ENCODE data around the gene ARSK.

The ARSK gene

DNA sequence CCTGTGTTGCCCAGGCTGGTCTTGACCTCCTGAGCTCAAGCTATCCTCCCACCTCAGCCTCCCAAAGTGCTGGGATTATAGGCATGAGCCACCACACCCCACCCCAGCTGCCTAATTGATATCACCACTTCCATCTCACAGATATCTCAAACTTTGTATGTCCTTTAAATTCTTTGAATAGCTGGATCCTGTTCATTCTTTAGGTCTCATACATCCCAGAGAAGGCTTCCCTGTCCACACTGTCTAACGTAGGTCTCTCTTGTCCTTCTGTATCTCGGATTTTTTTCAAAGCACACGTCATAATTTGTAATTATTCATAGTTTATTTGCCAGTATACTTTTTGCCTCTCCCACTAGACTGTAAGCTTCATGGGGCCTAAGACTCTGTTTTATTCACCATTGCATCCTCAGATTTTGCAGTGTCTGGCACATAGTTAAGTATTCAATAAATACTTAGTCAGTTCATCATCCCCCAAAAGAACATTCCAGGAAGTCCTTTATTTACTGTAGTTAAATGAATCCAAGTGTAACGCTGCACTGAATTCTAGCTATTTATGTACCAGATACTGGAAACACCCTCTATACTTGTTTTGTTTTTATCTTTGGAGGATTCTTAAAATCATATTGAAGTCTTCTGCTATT, 10.5 kb downstream of the ARSK start:
- no peak for DNase-seq

DNA sequence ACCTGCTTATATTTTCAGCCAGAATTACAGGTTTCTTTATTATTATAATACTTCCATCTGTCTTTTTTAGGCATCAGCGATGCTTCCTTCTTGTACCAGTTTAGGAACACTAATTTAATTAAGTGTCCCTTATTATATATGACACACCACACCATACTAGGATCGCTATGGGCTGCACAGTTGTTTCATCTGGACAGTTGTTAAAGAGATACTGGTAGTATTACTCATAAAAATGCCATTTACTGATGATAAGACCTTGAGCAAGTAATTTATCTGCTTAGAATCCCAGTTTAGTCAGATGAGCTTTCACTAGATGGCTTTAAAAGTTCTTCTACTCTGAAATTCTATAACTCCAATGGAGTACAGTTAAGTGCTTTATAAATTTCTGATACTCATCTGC, 17.1 kb downstream of the ARSK start:
- no peak for DNase-seq

DNA sequence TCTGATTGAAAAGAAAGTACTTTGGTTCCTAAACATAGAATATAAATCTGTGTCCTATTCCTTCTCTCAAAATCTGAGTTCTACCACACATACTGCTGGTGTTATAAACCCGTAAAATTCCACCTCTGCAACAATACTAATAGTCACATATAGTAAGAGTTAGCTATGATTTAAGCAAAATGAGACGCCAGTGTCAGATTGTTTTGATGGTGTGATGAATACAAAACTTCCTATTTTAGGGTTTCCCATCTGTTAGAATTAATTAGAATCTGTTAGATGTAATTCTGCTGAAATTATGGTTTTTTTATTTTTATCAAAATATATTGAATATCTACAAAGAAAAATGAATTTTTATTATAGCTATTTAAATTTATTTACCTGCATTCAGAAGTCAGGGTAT, 26.7 kb downstream of the ARSK start:
- DNase-seq, result no peak

DNA sequence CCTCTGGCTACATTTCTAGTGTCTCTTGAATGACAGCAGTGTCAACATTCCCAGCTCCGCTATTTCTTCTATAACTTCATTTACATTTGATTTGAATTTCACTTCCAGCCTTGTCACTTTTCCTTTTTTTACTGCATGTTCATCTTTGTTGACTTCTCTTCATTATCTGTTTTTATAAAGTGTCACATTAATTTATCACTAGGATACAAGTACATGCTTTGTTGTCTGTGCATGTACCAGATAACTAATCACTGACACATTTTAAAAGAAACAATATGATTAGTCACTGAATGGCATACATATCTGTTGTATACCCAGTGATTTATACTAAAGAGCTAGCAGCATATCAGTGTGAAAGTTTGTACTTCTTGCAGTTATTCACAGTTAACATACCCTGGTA, 29.1 kb downstream of the ARSK start:
- no peak for DNase-seq

DNA sequence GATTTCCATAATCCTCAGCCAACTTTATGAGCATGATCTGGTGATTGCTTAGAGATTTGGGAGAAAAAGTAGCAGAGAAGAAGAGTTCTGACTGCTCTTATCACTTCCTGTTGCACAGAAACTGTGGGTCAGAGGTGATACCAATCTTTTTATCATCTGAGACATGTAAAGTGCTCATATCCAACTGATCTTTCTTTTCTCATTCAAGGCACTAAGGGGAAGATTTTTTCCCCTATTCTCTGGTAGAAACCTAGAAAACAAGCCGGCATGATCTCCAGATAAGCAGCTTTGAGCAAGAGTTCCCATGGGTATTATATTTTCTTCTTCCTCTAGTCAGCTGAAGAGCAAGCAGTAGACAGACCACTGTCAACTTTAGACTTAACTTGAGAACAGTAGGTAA, 36.0 kb downstream of the ARSK start:
- no peak for DNase-seq

DNA sequence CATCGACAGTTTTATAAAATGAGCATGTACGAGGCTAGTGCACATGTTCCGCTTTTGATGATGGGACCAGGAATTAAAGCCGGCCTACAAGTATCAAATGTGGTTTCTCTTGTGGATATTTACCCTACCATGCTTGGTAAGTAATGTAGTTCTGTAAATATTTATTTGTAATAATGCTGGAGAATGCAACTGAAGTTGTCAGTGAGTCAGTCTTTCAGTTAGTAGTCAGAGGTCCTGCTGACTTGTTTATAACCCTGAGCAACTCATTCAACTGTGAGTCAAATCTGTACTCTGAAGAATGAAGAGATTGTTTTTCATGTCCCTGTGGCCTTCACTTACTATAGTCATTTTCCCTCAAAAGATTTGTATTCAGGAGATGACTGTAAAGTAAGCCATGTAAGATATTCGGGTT, 36.6 kb downstream of the ARSK start:
- DNase-seq, result no peak

DNA sequence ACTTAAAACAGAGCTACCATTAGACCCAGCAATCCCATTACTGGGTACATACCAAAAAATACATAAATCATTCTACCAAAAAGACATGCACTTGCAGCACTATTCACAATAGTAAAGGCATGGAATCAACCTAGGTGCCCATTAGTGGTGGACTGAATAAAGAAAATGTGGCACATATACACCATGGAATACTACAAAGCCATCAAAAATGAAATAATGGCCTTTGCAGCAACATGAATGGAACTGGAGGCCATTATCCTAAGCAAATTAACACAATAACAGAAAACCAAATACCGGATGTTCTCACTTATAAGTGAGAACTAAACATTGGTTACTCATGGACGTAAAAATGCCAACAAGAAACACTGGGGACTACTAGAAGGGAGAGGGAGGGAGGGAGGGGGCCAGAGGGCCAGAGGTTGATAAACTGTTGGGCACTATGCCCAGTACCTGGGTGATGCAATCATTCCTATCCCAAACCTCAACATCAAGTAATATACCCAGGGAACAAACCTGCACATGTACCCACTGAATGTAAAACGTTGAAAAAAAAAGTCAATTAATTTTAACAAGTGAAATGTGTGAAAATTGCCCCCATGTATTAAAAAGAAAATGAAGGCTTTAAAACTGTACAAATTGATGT, 40.5 kb downstream of the ARSK start:
- DNase-seq, result no peak

DNA sequence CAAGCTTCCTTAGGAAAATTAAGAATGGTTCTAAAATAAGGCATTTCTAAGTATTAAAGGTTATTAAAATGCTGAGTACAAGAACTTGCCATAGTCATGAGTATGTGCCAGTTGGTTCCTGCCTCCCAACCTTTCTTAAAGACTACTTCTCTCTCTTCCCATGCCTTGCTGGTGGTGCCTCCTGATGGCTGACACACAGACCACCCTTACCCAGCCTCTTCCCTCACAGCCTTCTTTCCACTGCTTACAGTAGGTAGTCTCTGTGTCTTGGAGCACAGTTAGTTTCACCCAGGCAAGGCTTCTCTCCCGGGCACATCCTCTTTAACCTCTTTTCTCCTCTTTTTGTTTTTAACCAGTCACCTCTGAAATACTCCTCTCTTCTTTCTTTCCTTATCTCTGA, 44.4 kb downstream of the ARSK start:
- no peak for DNase-seq

DNA sequence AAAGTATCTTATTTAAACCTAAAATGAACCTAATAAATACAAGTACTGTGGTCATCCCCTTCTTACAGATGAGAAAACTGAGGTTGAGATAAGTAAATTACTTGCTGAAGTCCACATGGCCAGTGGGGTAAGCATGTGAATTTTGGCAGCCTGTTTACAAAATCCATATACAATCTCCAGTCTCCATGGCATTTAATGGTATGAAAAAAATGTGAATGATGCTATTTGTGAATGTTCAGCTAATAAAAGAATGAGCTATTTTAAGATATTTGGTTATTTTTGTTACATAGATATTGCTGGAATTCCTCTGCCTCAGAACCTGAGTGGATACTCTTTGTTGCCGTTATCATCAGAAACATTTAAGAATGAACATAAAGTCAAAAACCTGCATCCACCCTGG, 45.7 kb downstream of the ARSK start:
- no peak for DNase-seq

DNA sequence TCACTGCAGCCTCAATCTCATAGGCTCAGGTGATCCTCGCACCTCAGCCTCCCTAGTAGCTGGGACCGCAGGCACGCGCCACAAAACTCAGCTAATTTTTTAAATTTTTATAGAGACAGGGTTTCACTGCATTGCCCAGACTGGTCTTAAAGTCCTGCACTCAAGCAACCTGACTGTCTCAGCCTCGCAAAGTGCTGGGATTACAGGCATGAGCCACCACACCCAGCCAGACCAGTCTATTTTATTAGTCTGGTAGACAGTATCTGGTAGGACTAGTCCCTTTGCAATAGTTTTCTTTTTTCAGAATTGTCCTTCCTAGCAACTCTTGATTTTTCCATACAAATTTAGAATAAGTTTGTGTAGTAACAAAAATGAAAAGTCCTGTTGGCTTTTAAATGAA, 50.9 kb downstream of the ARSK start:
- DNase-seq, result no peak

DNA sequence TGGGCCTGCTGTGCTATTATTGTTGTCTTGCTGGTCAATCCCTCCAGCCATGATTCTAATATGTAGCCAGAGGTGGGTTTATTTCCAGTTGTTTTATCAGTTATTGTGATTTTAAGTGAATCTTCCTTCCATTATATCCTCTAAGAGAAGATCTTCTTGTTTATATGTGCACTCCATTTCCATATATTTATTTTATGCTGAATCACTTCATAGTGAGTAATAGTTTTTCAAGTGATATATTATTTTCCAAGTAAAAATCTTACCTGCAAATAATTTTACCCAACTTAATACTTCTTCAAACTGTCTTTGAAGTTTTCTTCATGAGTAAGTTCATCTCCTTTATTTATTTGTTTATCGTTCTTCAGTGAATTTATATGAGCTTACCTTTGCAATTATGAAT, 51.5 kb downstream of the ARSK start:
- DNase-seq, result no peak

DNA sequence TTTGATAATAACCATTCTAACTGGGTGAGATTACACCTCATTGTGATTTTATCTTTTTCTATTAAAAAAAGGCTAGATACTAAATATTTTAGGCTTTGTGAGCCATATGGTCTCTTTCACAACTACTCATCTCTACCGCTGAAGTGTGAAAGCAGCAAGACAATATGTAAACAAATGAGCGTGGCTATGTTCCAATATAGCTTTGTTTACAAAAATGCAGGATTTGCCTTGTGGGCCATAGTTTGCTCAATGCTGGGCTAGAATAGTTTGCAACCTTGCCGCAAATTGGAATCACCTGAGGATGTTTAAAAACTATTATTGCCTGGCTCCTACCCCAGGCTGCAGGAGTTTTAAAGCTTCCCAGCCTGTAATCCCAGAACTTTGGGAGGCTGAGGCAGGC, 54.8 kb downstream of the ARSK start:
- no peak for DNase-seq

DNA sequence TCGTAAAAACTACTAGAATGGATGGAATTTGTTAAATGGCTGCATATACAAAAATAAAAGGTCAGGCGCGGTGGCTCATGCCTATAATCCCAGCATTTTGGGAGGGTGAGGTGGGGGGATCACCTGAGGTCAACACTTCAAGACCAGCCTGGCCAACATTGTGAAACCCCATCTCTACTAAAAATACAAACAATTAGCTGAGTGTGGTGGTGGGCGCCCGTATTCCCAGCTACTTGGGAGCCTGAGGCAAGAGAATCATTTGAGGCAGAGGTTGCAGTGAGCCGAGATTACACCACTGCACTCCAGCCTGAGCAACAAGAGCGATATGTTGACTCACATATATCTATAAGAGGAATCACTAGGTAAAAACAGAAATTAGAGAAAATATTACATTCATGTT, 55.6 kb downstream of the ARSK start:
- DNase-seq, result no peak

DNA sequence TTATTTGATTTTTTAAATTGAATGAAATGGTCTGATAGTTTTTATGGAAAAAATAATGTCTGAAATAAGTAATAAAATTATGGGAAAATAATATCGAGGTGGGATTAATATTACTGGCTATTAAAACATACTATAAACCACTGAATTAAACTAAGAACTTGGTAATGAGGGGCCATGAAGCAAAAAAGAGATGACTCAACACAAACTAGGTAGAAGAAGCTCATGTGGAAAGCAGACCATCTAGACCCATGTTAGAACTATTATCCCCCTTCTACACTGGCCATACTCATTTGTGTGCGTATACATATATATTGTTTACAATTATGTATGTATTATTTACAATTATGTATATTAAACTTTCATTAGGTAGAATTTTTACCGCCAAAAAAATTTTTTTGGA, 56.5 kb downstream of the ARSK start:
- no peak for DNase-seq

DNA sequence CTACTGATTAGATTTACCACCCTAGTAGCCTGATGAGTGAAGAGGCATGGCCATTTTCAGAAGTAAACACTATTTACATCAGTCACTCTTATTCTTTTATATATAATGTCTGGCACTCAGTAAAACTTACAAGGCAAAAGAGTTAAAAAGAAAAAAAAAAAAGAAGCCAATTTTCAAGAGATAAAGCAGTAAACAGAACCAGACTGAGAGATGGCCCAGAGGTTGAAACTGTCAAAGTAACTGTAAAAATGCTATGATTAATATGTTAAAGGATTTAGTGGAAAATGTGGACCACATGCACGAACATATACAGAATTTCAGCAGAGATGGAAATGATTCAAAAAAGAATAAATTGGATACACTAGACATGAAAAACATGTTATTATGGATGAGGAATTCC, 58.6 kb downstream of the ARSK start:
- no peak for DNase-seq

DNA sequence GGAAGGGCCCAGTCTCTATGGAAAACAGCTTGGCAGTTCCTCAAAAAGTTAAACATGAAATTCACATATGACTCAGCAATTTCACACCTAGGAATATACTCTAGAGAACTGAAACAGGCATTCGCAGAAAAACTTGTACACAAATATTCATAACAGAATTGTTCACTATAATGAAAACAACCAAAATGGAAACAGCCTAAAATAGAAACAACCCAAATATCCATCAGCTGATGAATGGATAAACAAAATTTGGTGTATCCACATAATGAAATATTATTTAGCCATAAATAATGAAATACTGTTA, 60.2 kb downstream of the ARSK start:
- DNase-seq, result no peak

DNA sequence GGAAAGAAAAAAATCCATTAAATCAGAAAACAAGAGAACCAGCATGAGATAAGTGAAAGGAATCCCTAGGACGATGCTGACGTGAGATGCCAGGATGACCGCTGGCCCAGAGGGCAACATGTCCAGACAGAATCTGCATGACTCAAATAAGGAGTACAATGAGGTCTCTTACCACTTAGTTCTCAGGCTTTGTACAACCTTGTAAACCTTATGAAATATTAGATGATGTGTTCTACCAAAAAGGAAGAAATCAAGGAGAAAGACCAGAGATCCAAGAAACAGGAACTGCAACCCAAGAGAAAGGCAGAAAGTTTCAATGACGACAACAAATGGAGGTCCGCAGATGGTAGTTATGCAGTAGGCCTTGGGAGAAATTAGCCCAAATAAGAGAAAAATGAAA, 62.2 kb downstream of the ARSK start:
- DNase-seq, result no peak

DNA sequence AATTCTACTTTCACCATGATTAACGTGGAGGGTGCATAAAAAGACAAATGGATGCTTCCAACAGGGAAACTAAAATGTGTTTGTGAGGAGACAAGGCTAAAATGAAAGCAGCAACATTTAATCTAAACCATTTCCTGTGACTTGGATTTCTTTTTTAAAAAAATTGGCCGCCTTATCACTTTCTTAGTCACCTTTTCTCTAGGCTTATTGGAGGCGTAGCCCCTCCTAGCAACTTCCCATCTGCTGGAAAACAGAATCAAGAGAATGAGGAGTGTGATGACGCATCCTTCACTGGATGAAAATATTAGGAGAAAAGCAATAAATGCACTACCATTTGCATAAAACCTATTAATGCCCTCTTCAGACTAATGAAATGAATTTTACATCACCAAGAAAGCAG, 64.2 kb downstream of the ARSK start:
- no peak for DNase-seq

DNA sequence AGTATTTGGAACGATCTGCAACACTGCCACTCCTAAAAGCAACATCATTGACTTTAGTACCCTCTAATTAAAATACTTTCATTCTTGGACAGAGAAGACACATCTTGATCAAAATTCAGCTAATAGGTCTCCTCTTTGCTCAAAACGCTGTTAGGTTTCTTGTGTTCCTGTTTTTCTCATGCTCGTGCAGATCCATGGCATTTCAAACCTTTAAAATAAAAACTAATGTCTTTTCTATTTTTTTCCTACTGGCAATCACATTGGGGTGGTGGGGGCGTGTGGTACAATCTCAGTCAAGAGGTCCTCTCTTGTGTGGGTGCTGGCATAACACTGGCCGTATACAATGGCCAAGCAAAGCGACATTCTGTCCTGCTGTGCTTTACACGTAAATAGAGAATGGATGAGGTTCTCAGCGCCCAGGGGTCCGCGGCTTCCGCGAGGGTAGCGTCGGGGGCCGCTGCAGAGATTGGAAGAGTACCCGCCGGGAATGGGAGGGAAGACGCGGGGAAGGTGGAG, 64.7 kb downstream of the ARSK start:
- no peak for DNase-seq

DNA sequence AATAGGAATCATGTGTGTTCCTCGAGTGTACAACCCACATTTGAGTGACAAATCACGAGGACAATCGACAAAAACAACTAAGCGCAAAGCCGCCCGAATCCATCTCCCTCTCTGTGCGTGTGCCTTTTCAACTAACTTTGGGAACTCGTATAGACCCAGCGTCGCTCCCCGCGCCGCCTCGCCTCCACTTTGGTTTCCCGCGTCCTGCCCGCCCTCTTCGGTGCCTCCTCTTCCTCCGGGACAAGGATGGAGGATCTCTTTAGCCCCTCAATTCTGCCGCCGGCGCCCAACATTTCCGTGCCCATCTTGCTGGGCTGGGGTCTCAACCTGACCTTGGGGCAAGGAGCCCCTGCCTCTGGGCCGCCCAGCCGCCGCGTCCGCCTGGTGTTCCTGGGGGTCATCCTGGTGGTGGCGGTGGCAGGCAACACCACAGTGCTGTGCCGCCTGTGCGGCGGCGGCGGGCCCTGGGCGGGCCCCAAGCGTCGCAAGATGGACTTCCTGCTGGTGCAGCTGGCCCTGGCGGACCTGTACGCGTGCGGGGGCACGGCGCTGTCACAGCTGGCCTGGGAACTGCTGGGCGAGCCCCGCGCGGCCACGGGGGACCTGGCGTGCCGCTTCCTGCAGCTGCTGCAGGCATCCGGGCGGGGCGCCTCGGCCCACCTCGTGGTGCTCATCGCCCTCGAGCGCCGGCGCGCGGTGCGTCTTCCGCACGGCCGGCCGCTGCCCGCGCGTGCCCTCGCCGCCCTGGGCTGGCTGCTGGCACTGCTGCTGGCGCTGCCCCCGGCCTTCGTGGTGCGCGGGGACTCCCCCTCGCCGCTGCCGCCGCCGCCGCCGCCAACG, 65.3 kb downstream of the ARSK start, which contains the start of gene GPR150:
Gene GPR150, plus strand, starts transcription at position 58 of the 840 bp plus-strand sequence. Its CDS starts 189 bp downstream, at position 247.
- DNase-seq, result peak; percentile 49

DNA sequence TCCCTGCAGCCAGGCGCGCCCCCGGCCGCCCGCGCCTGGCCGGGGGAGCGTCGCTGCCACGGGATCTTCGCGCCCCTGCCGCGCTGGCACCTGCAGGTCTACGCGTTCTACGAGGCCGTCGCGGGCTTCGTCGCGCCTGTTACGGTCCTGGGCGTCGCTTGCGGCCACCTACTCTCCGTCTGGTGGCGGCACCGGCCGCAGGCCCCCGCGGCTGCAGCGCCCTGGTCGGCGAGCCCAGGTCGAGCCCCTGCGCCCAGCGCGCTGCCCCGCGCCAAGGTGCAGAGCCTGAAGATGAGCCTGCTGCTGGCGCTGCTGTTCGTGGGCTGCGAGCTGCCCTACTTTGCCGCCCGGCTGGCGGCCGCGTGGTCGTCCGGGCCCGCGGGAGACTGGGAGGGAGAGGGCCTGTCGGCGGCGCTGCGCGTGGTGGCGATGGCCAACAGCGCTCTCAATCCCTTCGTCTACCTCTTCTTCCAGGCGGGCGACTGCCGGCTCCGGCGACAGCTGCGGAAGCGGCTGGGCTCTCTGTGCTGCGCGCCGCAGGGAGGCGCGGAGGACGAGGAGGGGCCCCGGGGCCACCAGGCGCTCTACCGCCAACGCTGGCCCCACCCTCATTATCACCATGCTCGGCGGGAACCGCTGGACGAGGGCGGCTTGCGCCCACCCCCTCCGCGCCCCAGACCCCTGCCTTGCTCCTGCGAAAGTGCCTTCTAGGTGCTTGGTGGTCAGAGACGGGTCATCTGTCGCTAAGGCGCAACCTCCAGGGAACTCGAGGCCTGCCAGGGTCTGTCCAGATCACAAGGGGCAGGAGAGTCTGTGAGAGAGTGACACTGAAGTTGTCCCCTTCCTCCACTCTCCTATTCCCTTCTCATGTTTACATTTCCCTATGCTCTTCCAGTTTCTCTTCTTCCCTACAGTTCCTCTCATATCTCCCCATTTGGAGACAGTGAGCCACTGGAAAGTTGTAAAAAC, 66.3 kb downstream of the ARSK start:
- DNase-seq, result peak; percentile 32

DNA sequence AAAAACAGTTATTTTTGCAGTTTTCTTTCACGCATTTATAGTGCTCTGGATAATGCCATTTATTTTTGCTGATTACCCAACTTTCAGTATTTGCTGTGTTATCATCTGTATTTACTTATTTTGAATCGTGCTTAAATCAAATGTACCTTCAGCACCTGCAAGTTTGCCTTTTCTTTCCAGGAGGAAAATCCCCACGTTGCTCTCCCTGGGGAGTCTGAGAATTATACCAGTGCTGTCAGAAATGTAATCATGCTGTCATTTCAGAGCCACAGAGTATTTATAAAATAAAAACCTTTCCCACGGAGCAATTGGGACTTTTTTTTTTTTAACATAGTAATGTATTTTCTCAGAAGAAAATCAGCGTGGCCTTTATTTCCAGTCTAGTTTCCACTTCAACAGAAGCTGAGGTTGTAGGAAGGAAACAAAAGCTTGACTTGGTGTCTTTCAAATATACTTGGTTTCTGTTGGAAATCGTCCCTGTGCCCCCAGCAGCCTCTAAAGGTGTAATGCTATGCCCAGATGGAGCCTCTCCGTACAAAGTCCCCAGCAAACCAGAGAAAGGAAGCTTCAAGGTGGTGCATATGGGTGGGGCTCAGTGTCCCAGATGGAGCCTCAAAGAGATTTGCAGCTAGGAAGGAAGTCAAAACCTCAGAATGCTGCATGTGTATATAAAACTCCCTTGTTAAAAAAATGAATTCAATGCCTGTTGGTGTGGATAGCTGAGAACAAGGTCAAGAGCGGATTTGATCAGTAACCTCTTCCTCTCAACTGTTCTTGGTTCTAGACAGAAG, 67.1 kb downstream of the ARSK start:
- peak; percentile 17 for DNase-seq

Measured in T-helper 9 cell (primary cell).